K562 (cell line): ENCODE measurements around the gene LRP10. TPM values are rescaled to one million over a fixed set of nuclear protein-coding genes. Genes with fewer than 3 reads are reported as not detected.

Source experiments
- CBX5 ChIP-seq: IDR thresholded peaks from 2 replicates; pipeline ENCODE4 v1.6.1; 2014; ENCODE audit warnings: low read depth, borderline replicate concordance
- DACH1 ChIP-seq: fragments of 450-650 bp; IDR thresholded peaks from 2 replicates; pipeline ENCODE4 v1.6.1; 2018; ENCODE audit not compliant: partially characterized antibody
- ETV6 ChIP-seq, 3 experiments: fragments of 150-350 bp in 1 of 3; sonication (generic) in 1 of 3; formaldehyde crosslinking in 1 of 3; IDR thresholded peaks; 2 replicates each; pipeline versions ENCODE4 v1.6.1 to v1.8.0; 2014 to 2022; ENCODE audit warnings: borderline replicate concordance in 2 of 3, low read depth in 2 of 3, antibody characterized with exemption in 1 of 3, low read length in 1 of 3, mild to moderate bottlenecking in 1 of 3, missing genetic modification reagents in 1 of 3
- GTF2A2 ChIP-seq: IDR thresholded peaks from 2 replicates; pipeline ENCODE4 v1.6.1; 2016; ENCODE audit warnings: mild to moderate bottlenecking, missing genetic modification characterization, missing compliant biosample characterization
- HCFC1 ChIP-seq: IDR thresholded peaks from 2 replicates; pipeline ENCODE4 v1.6.1; 2012; ENCODE audit warnings: low read depth, low read length, improper control_type of control experiment
- HDGF ChIP-seq: fragments of 450-650 bp; IDR thresholded peaks from 2 replicates; pipeline ENCODE4 v1.6.1; 2016
- JUN ChIP-seq, 2 experiments: sonication (generic) in 1 of 2; formaldehyde crosslinking in 1 of 2; IDR thresholded peaks; 2 replicates each; pipeline versions ENCODE4 v1.6.1 to v1.8.0; 2012 to 2022; ENCODE audit warnings: borderline replicate concordance in 2 of 2, mild to moderate bottlenecking in 2 of 2, improper control_type of control experiment in 1 of 2, low read depth in 1 of 2, low read length in 1 of 2, missing genetic modification reagents in 1 of 2
- KDM5B ChIP-seq: fragments of 200-600 bp; sonication (generic); IDR thresholded peaks from 2 replicates; pipeline ENCODE4 v1.6.1; 2012; ENCODE audit warnings: low read depth, mild to moderate bottlenecking, moderate library complexity, low read length, control low read depth, inconsistent platforms; ENCODE audit not compliant: insufficient replicate concordance
- LEF1 ChIP-seq: fragments of 450-650 bp; IDR thresholded peaks from 2 replicates; pipeline ENCODE4 v1.6.1; 2016; ENCODE audit warnings: mild to moderate bottlenecking
- NCOA6 ChIP-seq: fragments of 450-650 bp; IDR thresholded peaks from 2 replicates; pipeline ENCODE4 v1.6.1; 2017; ENCODE audit warnings: mild to moderate bottlenecking
- NFXL1 ChIP-seq: fragments of 450-650 bp; formaldehyde crosslinking; IDR thresholded peaks from 2 replicates; pipeline ENCODE4 v1.4.0; 2021; ENCODE audit warnings: mild to moderate bottlenecking
- PBX2 ChIP-seq, 2 experiments: IDR thresholded peaks in 1 of 2; conservative IDR thresholded peaks in 1 of 2; 2 replicates each; pipeline ENCODE4 v1.6.1; 2016; ENCODE audit warnings: low read depth in 2 of 2, mild to moderate bottlenecking in 1 of 2, missing compliant biosample characterization in 1 of 2, missing genetic modification characterization in 1 of 2, moderate library complexity in 1 of 2
- PRMT5 ChIP-seq: sonication (generic); formaldehyde crosslinking; IDR thresholded peaks from 2 replicates; pipeline ENCODE4 v1.5.0; 2020; ENCODE audit warnings: missing genetic modification reagents
- RCOR1 ChIP-seq, 2 experiments: IDR thresholded peaks; 2 replicates each; pipeline ENCODE4 v1.6.1; 2012; ENCODE audit warnings: low read depth in 2 of 2, low read length in 2 of 2, borderline replicate concordance in 1 of 2, improper control_type of control experiment in 1 of 2
- SMARCA5 ChIP-seq: fragments of 450-650 bp; IDR thresholded peaks from 2 replicates; pipeline ENCODE4 v1.6.1; 2016
- SMARCC2 ChIP-seq: fragments of 450-650 bp; IDR thresholded peaks from 2 replicates; pipeline ENCODE4 v1.6.1; 2017; ENCODE audit warnings: antibody characterized with exemption, moderate library complexity, mild to moderate bottlenecking, low read depth
- SP1 ChIP-seq: sonication (generic); formaldehyde crosslinking; IDR thresholded peaks from 2 replicates; pipeline ENCODE4 v1.8.1; 2022; ENCODE audit warnings: mild to moderate bottlenecking, missing genetic modification reagents
- TCF7L2 ChIP-seq: fragments of 150-350 bp; IDR thresholded peaks from 2 replicates; pipeline ENCODE4 v1.6.1; 2016; ENCODE audit warnings: low read depth, mild to moderate bottlenecking, low read length, moderate library complexity
- ZBTB8A ChIP-seq: fragments of 450-650 bp; IDR thresholded peaks from 2 replicates; pipeline ENCODE4 v1.6.1; 2018; ENCODE audit warnings: mild to moderate bottlenecking, moderate library complexity; ENCODE audit not compliant: partially characterized antibody
- ZNF140 ChIP-seq: fragments of 250-450 bp; sonication (Bioruptor Pico); IDR thresholded peaks from 2 replicates; pipeline ENCODE4 v1.8.0; 2021; ENCODE audit warnings: moderate library complexity, mild to moderate bottlenecking, inconsistent platforms
- ZNF282 ChIP-seq: sonication (generic); formaldehyde crosslinking; IDR thresholded peaks from 2 replicates; pipeline ENCODE4 v1.8.1; 2023; ENCODE audit warnings: missing genetic modification reagents
- ZNF551 ChIP-seq: fragments of 250-450 bp; sonication (Bioruptor Pico); IDR thresholded peaks from 2 replicates; pipeline ENCODE4 v1.5.0; 2021; ENCODE audit warnings: mild to moderate bottlenecking, moderate library complexity
- ZNF561 ChIP-seq: fragments of 450-650 bp; formaldehyde crosslinking; conservative IDR thresholded peaks from 2 replicates; pipeline ENCODE4 v1.4.0; 2020; ENCODE audit warnings: mild to moderate bottlenecking, moderate library complexity
- ZNF830 ChIP-seq: fragments of 250-450 bp; sonication (Bioruptor Pico); IDR thresholded peaks from 2 replicates; pipeline ENCODE4 v1.5.0; 2021; ENCODE audit warnings: mild to moderate bottlenecking
- polyA plus RNA-seq, 8 experiments: library from polyadenylated mRNA; depleted of rRNA in 4 of 8; stranded (reverse) in 5 of 8; unstranded in 3 of 8; fragments of >200 nt; fragmentation: Nextera tagmentation in 2 of 8; fragmentation: Illumina TruSeq in 1 of 8; extraction: Ambion mirVana in 2 of 8; extraction: Trizol in 1 of 8; gene quantifications; 2 replicates each; pipeline versions ENCODE4 v1.2.1 to v1.2.3, GENCODE V29; 2011 to 2014; ENCODE audit warnings: inconsistent platforms in 1 of 8, missing spikeins in 1 of 8
- total RNA-seq, 7 experiments: library from RNA; depleted of rRNA in 6 of 7; stranded (reverse); fragments of >200 nt in 6 of 7; fragmentation: Illumina TruSeq in 2 of 7; extraction: Trizol in 2 of 7; gene quantifications; 2 replicates each; pipeline versions ENCODE4 v1.2.1 to v1.2.3, GENCODE V29; 2011 to 2021; ENCODE audit warnings: low replicate concordance in 1 of 7
- TF ChIP-seq, protein P1 (sequence below): sonication (generic); formaldehyde crosslinking; IDR thresholded peaks from 2 replicates; pipeline ENCODE4 v1.8.0; 2022; ENCODE audit warnings: mild to moderate bottlenecking, missing genetic modification reagents

Gene LRP10
- total and polyA plus RNA-seq, 9 of the 15 experiments (the other 6 are each of a cell fraction or from before 2014, with no cell fraction given), result 1.3 to 45.5 (median 10.9) TPM

GRCh38 chr14:22898302-22899090 lies 27.0 kb downstream of the LRP10 start (continued):
- TF ChIP-seq TCF7L2 (no peak), ZNF830 (no peak), NFXL1 (CRISPR knock-in tag) (no peak), GTF2A2 (tag) (no peak), CBX5 (no peak), ETV6 (IDR thresholded peaks at IDR 0.05; ENCODE audit: borderline replicate concordance in 1 of 2, low read depth in 2 of 2, low read length in 1 of 2) (no peak), ETV6 (CRISPR knock-in tag; IDR thresholded peaks at IDR 0.05; ENCODE audit: borderline replicate concordance) (no peak), PBX2 (CRISPR knock-in tag; IDR thresholded peaks at IDR 0.05; ENCODE audit: low read depth) (peak; percentile 33; the same call in 1 of the 2 replicates), PBX2 (tag; conservative IDR thresholded peaks at IDR 0.05; ENCODE audit: low read depth) (peak; percentile 66), HDGF (no peak), ZNF282 (CRISPR knock-in tag) (no peak), SP1 (CRISPR knock-in tag) (no peak), ZNF561 (CRISPR knock-in tag) (no peak), SMARCC2 (0 out of 2 replicates have a peak, but pooled peaks have one; percentile 38), HCFC1 (no peak), KDM5B (no peak), LEF1 (no peak), ZNF140 (CRISPR knock-in tag) (no peak), PRMT5 (CRISPR knock-in tag) (no peak), SMARCA5 (no peak), ZBTB8A (no peak), JUN (IDR thresholded peaks at IDR 0.05; ENCODE audit: borderline replicate concordance, low read depth, low read length) (no peak), JUN (CRISPR knock-in tag; IDR thresholded peaks at IDR 0.05; ENCODE audit: borderline replicate concordance) (no peak), ZNF551 (CRISPR knock-in tag) (no peak), RCOR1 (IDR thresholded peaks at IDR 0.05; ENCODE audit: borderline replicate concordance in 1 of 2, low read depth in 2 of 2, low read length in 2 of 2) (peak in 1 of 2 experiments; percentile 20; a peak in 1 of 4 replicates), NCOA6 (no peak), DACH1 (no peak)
- TF ChIP-seq, protein P1, sequence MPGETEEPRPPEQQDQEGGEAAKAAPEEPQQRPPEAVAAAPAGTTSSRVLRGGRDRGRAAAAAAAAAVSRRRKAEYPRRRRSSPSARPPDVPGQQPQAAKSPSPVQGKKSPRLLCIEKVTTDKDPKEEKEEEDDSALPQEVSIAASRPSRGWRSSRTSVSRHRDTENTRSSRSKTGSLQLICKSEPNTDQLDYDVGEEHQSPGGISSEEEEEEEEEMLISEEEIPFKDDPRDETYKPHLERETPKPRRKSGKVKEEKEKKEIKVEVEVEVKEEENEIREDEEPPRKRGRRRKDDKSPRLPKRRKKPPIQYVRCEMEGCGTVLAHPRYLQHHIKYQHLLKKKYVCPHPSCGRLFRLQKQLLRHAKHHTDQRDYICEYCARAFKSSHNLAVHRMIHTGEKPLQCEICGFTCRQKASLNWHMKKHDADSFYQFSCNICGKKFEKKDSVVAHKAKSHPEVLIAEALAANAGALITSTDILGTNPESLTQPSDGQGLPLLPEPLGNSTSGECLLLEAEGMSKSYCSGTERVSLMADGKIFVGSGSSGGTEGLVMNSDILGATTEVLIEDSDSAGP (CRISPR knock-in tag), result no peak
